Ecto neural progenitor cell (in vitro differentiated cells): Measurements from ENCODE around the gene SGIP1.

ENCODE experiments used
- DNase-seq: peaks from one replicate; pipeline ENCODE4 v3.0.0-alpha.2; 2018; ENCODE audit warnings: low spot score

The SGIP1 gene

GRCh38 chr1:66607458-66607857 lies 73.5 kb downstream of the SGIP1 start:
- DNase-seq, result no peak

- DNase-seq, result no peak
Measured at GRCh38 chr1:66613187-66613586, 79.2 kb downstream of the SGIP1 start.

- DNase-seq, result no peak
Measured at GRCh38 chr1:66617362-66618184, 83.6 kb downstream of the SGIP1 start.

- DNase-seq, result no peak
Measured at GRCh38 chr1:66618390-66618789, 84.4 kb downstream of the SGIP1 start.

- no peak for DNase-seq
Measured at GRCh38 chr1:66623812-66624211, 89.9 kb downstream of the SGIP1 start.

GRCh38 chr1:66624412-66625060 lies 90.6 kb downstream of the SGIP1 start:
- no peak for DNase-seq

GRCh38 chr1:66626261-66626660 lies 92.3 kb downstream of the SGIP1 start:
- no peak for DNase-seq

- DNase-seq, result no peak
Measured at GRCh38 chr1:66628926-66629325, 95.0 kb downstream of the SGIP1 start.

GRCh38 chr1:66633159-66633558 lies 99.2 kb downstream of the SGIP1 start:
- no peak for DNase-seq

GRCh38 chr1:66637146-66637545 lies 103.2 kb downstream of the SGIP1 start:
- DNase-seq, result no peak

- no peak for DNase-seq
Measured at GRCh38 chr1:66641891-66642473, 108.0 kb downstream of the SGIP1 start.

GRCh38 chr1:66642992-66643391 lies 109.0 kb downstream of the SGIP1 start:
- DNase-seq, result no peak

GRCh38 chr1:66644331-66644730 lies 110.4 kb downstream of the SGIP1 start:
- DNase-seq, result no peak

- no peak for DNase-seq
Measured at GRCh38 chr1:66648901-66649595, 115.1 kb downstream of the SGIP1 start.

- no peak for DNase-seq
Measured at GRCh38 chr1:66652556-66652955, 118.6 kb downstream of the SGIP1 start.

- no peak for DNase-seq
Measured at GRCh38 chr1:66654643-66655042, 120.7 kb downstream of the SGIP1 start.

GRCh38 chr1:66671455-66671854 lies 137.5 kb downstream of the SGIP1 start:
- DNase-seq, result no peak

- no peak for DNase-seq
Measured at GRCh38 chr1:66676613-66677298, 142.8 kb downstream of the SGIP1 start.

- DNase-seq, result no peak
Measured at GRCh38 chr1:66678146-66678545, 144.2 kb downstream of the SGIP1 start.

GRCh38 chr1:66679140-66679539 lies 145.2 kb downstream of the SGIP1 start:
- DNase-seq, result no peak

- no peak for DNase-seq
Measured at GRCh38 chr1:66681686-66682085, 147.7 kb downstream of the SGIP1 start.

- no peak for DNase-seq
Measured at GRCh38 chr1:66682106-66682505, 148.2 kb downstream of the SGIP1 start.
